GM18870 (cell line): ENCODE data around the gene SLC45A2.

Source experiments
- ATAC-seq: cut with Tn5 transposase; IDR thresholded peaks from one replicate; pipeline ENCODE4 v1.9.1; 2021; ENCODE audit warnings: moderate library complexity; ENCODE audit not compliant: unreplicated experiment

The SLC45A2 gene

GRCh38 chr5:34007621-34008600 lies 23.4 kb upstream of the SLC45A2 start, which contains the start of gene AMACR:
AMACR (minus strand) TSS chr5:34008050; CDS start chr5:34008019, 31 bp downstream.
- ATAC-seq, result peak; percentile 85

GRCh38 chr5:34007201-34007620 lies 22.7 kb upstream of the SLC45A2 start:
- no peak for ATAC-seq

- no peak for ATAC-seq
These were observed 21.2 kb upstream of the SLC45A2 start for GRCh38 chr5:34005681-34006080.

- no peak for ATAC-seq
These were observed 20.7 kb upstream of the SLC45A2 start for GRCh38 chr5:34005211-34005610.

- ATAC-seq, result no peak
These were observed 19.4 kb upstream of the SLC45A2 start for GRCh38 chr5:34003941-34004340.

- no peak for ATAC-seq
These were observed 18.3 kb upstream of the SLC45A2 start for GRCh38 chr5:34002629-34003328.

- ATAC-seq, result no peak
These were observed 16.8 kb upstream of the SLC45A2 start for GRCh38 chr5:34001241-34001841.

GRCh38 chr5:33999978-34000377 lies 15.5 kb upstream of the SLC45A2 start:
- no peak for ATAC-seq

GRCh38 chr5:33997331-33997983 lies 13.0 kb upstream of the SLC45A2 start:
- peak; percentile 66 for ATAC-seq

- no peak for ATAC-seq
These were observed 11.4 kb upstream of the SLC45A2 start for GRCh38 chr5:33995865-33996264.

GRCh38 chr5:33994845-33995244 lies 10.4 kb upstream of the SLC45A2 start:
- no peak for ATAC-seq

- ATAC-seq, result no peak
These were observed 8.4 kb upstream of the SLC45A2 start for GRCh38 chr5:33992864-33993263.

- ATAC-seq, result no peak
These were observed 954 bp upstream of the SLC45A2 start for GRCh38 chr5:33985447-33985846.

- no peak for ATAC-seq
These were observed 315 bp downstream of the SLC45A2 start for GRCh38 chr5:33984178-33984577.

- no peak for ATAC-seq
These were observed 2.9 kb downstream of the SLC45A2 start for GRCh38 chr5:33981408-33982162.

GRCh38 chr5:33980030-33980429 lies 4.5 kb downstream of the SLC45A2 start:
- ATAC-seq, result no peak

- no peak for ATAC-seq
These were observed 6.2 kb downstream of the SLC45A2 start for GRCh38 chr5:33978306-33978705.

GRCh38 chr5:33976307-33976706 lies 8.2 kb downstream of the SLC45A2 start:
- no peak for ATAC-seq

GRCh38 chr5:33975852-33976251 lies 8.6 kb downstream of the SLC45A2 start:
- no peak for ATAC-seq

- peak; percentile 75 for ATAC-seq
These were observed 11.2 kb downstream of the SLC45A2 start for GRCh38 chr5:33973271-33973670.
